Astrocyte (in vitro differentiated cells and primary cell): ENCODE measurements around the gene MUSK. TPM values are rescaled to one million over a fixed set of nuclear protein-coding genes. Genes with fewer than 3 reads are reported as not detected.

Source experiments
- DNase-seq: peaks from one replicate; pipeline ENCODE4 v3.0.0-alpha.2; 2010; ENCODE audit warnings: low read depth
- FAIRE-seq: peaks from 2 replicates; lab custom pipeline; 2011; peaks lifted over from hg19 to GRCh38; lab: Jason Lieb, UNC
- H2AFZ ChIP-seq: 2 replicates; pipeline ENCODE4 v1.6.0; 2012; ENCODE audit warnings: low read depth, low read length, inconsistent platforms
- H3K27ac ChIP-seq: 2 replicates; pipeline ENCODE4 v1.5.1; 2011; ENCODE audit warnings: low read depth, low read length, inconsistent platforms
- H3K27me3 ChIP-seq: 2 replicates; pipeline ENCODE4 v1.6.0; 2011; ENCODE audit warnings: low read length, inconsistent platforms; ENCODE audit not compliant: insufficient read depth
- H3K36me3 ChIP-seq: 2 replicates; pipeline ENCODE4 v1.5.1; 2011; ENCODE audit warnings: low read length, inconsistent platforms; ENCODE audit not compliant: insufficient read depth
- H3K4me1 ChIP-seq: 2 replicates; pipeline ENCODE4 v1.5.1; 2011; ENCODE audit warnings: low read length, inconsistent platforms; ENCODE audit not compliant: insufficient read depth
- H3K4me2 ChIP-seq: 2 replicates; pipeline ENCODE4 v1.6.0; 2012; ENCODE audit warnings: low read length, inconsistent platforms
- H3K4me3 ChIP-seq: 2 replicates; pipeline ENCODE4 v1.5.1; 2011; ENCODE audit warnings: low read depth, mild to moderate bottlenecking, low read length, inconsistent platforms; ENCODE audit not compliant: insufficient read depth
- H3K79me2 ChIP-seq: 2 replicates; pipeline ENCODE4 v1.6.0; 2012; ENCODE audit warnings: mild to moderate bottlenecking, low read length, inconsistent platforms; ENCODE audit not compliant: insufficient read depth
- H3K9ac ChIP-seq: 2 replicates; pipeline ENCODE4 v1.6.0; 2012; ENCODE audit warnings: mild to moderate bottlenecking, low read length, inconsistent platforms
- H3K9me3 ChIP-seq: 2 replicates; pipeline ENCODE4 v1.5.1; 2012; ENCODE audit warnings: low read depth, mild to moderate bottlenecking, low read length, inconsistent platforms; ENCODE audit not compliant: insufficient read depth
- H4K20me1 ChIP-seq: 2 replicates; pipeline ENCODE4 v1.6.0; 2012; ENCODE audit warnings: low read length, inconsistent platforms; ENCODE audit not compliant: insufficient read depth
- H3K27ac Mint-ChIP-seq: one replicate; pipeline ENCODE4 v1.8.0; 2021; ENCODE audit warnings: mild to moderate bottlenecking, mixed read lengths; ENCODE audit not compliant: unreplicated experiment
- H3K27me3 Mint-ChIP-seq: one replicate; pipeline ENCODE4 v1.8.0; 2021; ENCODE audit warnings: low read depth, mixed read lengths; ENCODE audit not compliant: unreplicated experiment
- H3K36me3 Mint-ChIP-seq: one replicate; pipeline ENCODE4 v1.8.0; 2021; ENCODE audit warnings: low read depth, mixed read lengths; ENCODE audit not compliant: unreplicated experiment
- H3K4me1 Mint-ChIP-seq: one replicate; pipeline ENCODE4 v1.8.0; 2021; ENCODE audit warnings: low read depth, mixed read lengths; ENCODE audit not compliant: unreplicated experiment
- H3K4me3 Mint-ChIP-seq: one replicate; pipeline ENCODE4 v1.8.0; 2021; ENCODE audit warnings: mild to moderate bottlenecking, moderate library complexity, mixed read lengths; ENCODE audit not compliant: unreplicated experiment
- H3K9me3 Mint-ChIP-seq: one replicate; pipeline ENCODE4 v1.8.0; 2021; ENCODE audit warnings: mild to moderate bottlenecking, mixed read lengths; ENCODE audit not compliant: unreplicated experiment
- CTCF ChIP-seq: IDR thresholded peaks from 2 replicates; pipeline ENCODE4 v1.5.1; 2011; ENCODE audit warnings: low read depth, mild to moderate bottlenecking, inconsistent platforms, low read length, moderate library complexity; ENCODE audit not compliant: insufficient read depth
- EZH2 ChIP-seq: IDR thresholded peaks from 2 replicates; pipeline ENCODE4 v1.6.1; 2012; ENCODE audit warnings: mild to moderate bottlenecking, low read length, inconsistent platforms; ENCODE audit not compliant: insufficient read depth
- total RNA-seq: library from RNA; stranded (reverse); gene quantifications from 2 replicates; pipeline ENCODE4 v1.2.1, GENCODE V29; 2021

MUSK gene
- total RNA-seq, 1 donor from 2014 or later = not detected

- H3K27ac ChIP-seq = no peak overlapping the region
- peaks cover 5% of the 10 kb centered on the region for H3K4me1 Mint-ChIP-seq
- H3K27me3 ChIP-seq = no peaks in the 10 kb centered on the region
- no peaks in the 10 kb centered on the region for H3K9me3 ChIP-seq
- peak; percentile 57 for DNase-seq
- FAIRE-seq = peak; percentile 85
- TF ChIP-seq EZH2 = no peak
- no peak for TF ChIP-seq CTCF
- H3K4me2 ChIP-seq = peak overlapping the region; percentile 27
- no peaks in the 10 kb centered on the region for H3K79me2 ChIP-seq
- H2AFZ ChIP-seq = no peak overlapping the region
- no peaks in the 10 kb centered on the region for H3K9me3 Mint-ChIP-seq
- H3K36me3 ChIP-seq = no peaks in the 10 kb centered on the region
- H3K36me3 Mint-ChIP-seq = no peaks in the 10 kb centered on the region
- H3K4me3 Mint-ChIP-seq = no peak overlapping the region
- no peak overlapping the region for H3K9ac ChIP-seq
- H3K4me3 ChIP-seq = no peak overlapping the region
- no peaks in the 10 kb centered on the region for H4K20me1 ChIP-seq
- H3K4me1 ChIP-seq = peaks cover 6% of the 10 kb centered on the region
- H3K27me3 Mint-ChIP-seq = no peaks in the 10 kb centered on the region
- H3K27ac Mint-ChIP-seq = no peak overlapping the region
Measured at GRCh38 chr9:110700953-110701352, 32.4 kb downstream of the MUSK start.

GRCh38 chr9:110703669-110704068 is 35.1 kb downstream of the MUSK start:
- H4K20me1 ChIP-seq = no peaks in the 10 kb centered on the region
- Mint-ChIP-seq H3K36me3 (no peaks in the 10 kb centered on the region), H3K27me3 (no peaks in the 10 kb centered on the region), H3K27ac (no peak overlapping the region), H3K4me3 (no peak overlapping the region), H3K9me3 (no peaks in the 10 kb centered on the region), H3K4me1 (peaks cover 5% of the 10 kb centered on the region)
- no peaks in the 10 kb centered on the region for H3K36me3 ChIP-seq
- H3K27me3 ChIP-seq = no peaks in the 10 kb centered on the region
- H3K4me2 ChIP-seq = no peak overlapping the region
- no peak overlapping the region for H3K4me3 ChIP-seq
- FAIRE-seq = no peak
- no peak overlapping the region for H2AFZ ChIP-seq
- no peaks in the 10 kb centered on the region for H3K79me2 ChIP-seq
- no peak overlapping the region for H3K27ac ChIP-seq
- no peaks in the 10 kb centered on the region for H3K9me3 ChIP-seq
- H3K4me1 ChIP-seq = peaks cover 6% of the 10 kb centered on the region
- no peak for DNase-seq
- TF ChIP-seq EZH2 (no peak), CTCF (no peak)
- H3K9ac ChIP-seq = no peak overlapping the region

- no peak overlapping the region for H3K27ac Mint-ChIP-seq
- Histone ChIP-seq H3K4me3 (no peak overlapping the region), H3K9me3 (no peaks in the 10 kb centered on the region), H3K79me2 (no peaks in the 10 kb centered on the region), H3K36me3 (no peaks in the 10 kb centered on the region), H3K27me3 (no peaks in the 10 kb centered on the region), H4K20me1 (no peaks in the 10 kb centered on the region), H3K4me2 (no peak overlapping the region), H3K27ac (no peak overlapping the region), H3K9ac (no peak overlapping the region), H2AFZ (no peak overlapping the region), H3K4me1 (no peaks in the 10 kb centered on the region)
- H3K4me3 Mint-ChIP-seq = no peak overlapping the region
- H3K36me3 Mint-ChIP-seq = no peaks in the 10 kb centered on the region
- no peak for FAIRE-seq
- TF ChIP-seq CTCF (no peak), EZH2 (no peak)
- DNase-seq = no peak
- H3K27me3 Mint-ChIP-seq = no peaks in the 10 kb centered on the region
- no peaks in the 10 kb centered on the region for H3K9me3 Mint-ChIP-seq
- H3K4me1 Mint-ChIP-seq = no peaks in the 10 kb centered on the region
Measured at GRCh38 chr9:110707419-110707818, 38.8 kb downstream of the MUSK start.
